Measurements from ENCODE around the gene FTL. TPM values are rescaled to one million over a fixed set of nuclear protein-coding genes. Genes with fewer than 3 reads are reported as not detected.

Gene FTL
- total RNA-seq, 3 donors from 2014 or later: 1,659 to 1,792 (median 1,691) TPM

DNA sequence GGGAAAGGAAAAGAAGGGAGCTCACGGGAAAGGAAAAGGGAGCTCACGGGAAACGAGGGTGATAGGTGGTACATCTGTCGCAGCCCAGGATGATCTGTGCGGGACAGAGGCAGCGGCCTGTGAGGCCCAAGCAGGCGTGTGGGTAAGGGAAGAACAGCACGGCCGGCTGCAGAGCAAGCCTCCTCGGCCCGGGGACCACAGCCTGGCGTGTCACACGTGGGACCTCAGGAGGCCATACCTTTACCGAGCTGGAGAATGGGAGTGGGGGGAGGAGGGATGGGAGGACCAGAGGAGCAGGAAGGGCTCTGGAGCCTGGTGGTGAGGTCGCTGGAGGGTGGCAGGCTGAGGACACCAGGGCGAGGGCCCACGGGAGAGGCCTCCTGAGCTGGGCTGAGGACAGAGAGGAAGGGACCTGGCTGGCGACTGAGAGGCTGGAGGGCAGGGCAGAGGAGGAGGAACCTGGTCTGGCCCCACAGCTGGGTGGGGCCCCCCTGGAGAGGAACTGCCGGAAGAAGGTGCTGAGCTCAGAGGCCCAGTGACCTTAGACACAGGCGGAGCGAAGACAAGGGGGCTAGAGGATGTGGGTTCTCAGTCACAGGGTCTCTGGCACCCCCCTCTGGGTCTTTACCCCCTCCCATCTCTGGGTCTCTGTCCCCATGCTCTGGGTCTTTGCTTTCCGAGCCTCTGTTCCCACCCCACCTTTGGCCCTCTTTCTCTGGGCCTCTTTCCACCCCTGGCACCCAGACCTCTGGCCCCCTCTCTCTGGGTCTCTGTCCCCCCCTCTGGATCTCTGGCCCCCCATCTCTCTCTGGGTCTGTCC lies 2.9 kb upstream of the FTL start:
- intact Hi-C loops (cut with DNase I, micrococcal nuclease): loop anchor here in 1 of 2 donors (10.0 kb wide), 1 partner anchor 87 kb away; the partner anchor contains the start of gene PPP1R15A
- TF ChIP-seq, protein P1, sequence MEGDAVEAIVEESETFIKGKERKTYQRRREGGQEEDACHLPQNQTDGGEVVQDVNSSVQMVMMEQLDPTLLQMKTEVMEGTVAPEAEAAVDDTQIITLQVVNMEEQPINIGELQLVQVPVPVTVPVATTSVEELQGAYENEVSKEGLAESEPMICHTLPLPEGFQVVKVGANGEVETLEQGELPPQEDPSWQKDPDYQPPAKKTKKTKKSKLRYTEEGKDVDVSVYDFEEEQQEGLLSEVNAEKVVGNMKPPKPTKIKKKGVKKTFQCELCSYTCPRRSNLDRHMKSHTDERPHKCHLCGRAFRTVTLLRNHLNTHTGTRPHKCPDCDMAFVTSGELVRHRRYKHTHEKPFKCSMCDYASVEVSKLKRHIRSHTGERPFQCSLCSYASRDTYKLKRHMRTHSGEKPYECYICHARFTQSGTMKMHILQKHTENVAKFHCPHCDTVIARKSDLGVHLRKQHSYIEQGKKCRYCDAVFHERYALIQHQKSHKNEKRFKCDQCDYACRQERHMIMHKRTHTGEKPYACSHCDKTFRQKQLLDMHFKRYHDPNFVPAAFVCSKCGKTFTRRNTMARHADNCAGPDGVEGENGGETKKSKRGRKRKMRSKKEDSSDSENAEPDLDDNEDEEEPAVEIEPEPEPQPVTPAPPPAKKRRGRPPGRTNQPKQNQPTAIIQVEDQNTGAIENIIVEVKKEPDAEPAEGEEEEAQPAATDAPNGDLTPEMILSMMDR (IDR thresholded peaks at IDR 0.05): no peak
- Histone ChIP-seq H3K4me1 (ENCODE audit: low read depth) (peaks cover 47% of the 10 kb centered on the region), H3K36me3 (ENCODE audit: low read depth) (no peaks in the 10 kb centered on the region), H3K4me3 (no peak overlapping the region), H3K9me3 (no peaks in the 10 kb centered on the region)
- peak; percentile 86 to 94 (median 90) for DNase-seq
- peak; percentile 73 for ATAC-seq

- Histone ChIP-seq H3K4me3 (no peak overlapping the region), H3K36me3 (ENCODE audit: low read depth) (no peaks in the 10 kb centered on the region), H3K4me1 (ENCODE audit: low read depth) (peaks cover 49% of the 10 kb centered on the region), H3K9me3 (no peaks in the 10 kb centered on the region)
- TF ChIP-seq, protein P1 (IDR thresholded peaks at IDR 0.05): no peak
- DNase-seq (peak in 1 of 3 donors; percentile 38), ATAC-seq (no peak)
- intact Hi-C loops (cut with DNase I, micrococcal nuclease): loop anchor here in 1 of 2 donors (10.0 kb wide), 1 partner anchor 88 kb away; the partner anchor contains the start of gene PPP1R15A
Measured at GRCh38 chr19:48962849-48963165, 2.3 kb upstream of the FTL start.

DNA sequence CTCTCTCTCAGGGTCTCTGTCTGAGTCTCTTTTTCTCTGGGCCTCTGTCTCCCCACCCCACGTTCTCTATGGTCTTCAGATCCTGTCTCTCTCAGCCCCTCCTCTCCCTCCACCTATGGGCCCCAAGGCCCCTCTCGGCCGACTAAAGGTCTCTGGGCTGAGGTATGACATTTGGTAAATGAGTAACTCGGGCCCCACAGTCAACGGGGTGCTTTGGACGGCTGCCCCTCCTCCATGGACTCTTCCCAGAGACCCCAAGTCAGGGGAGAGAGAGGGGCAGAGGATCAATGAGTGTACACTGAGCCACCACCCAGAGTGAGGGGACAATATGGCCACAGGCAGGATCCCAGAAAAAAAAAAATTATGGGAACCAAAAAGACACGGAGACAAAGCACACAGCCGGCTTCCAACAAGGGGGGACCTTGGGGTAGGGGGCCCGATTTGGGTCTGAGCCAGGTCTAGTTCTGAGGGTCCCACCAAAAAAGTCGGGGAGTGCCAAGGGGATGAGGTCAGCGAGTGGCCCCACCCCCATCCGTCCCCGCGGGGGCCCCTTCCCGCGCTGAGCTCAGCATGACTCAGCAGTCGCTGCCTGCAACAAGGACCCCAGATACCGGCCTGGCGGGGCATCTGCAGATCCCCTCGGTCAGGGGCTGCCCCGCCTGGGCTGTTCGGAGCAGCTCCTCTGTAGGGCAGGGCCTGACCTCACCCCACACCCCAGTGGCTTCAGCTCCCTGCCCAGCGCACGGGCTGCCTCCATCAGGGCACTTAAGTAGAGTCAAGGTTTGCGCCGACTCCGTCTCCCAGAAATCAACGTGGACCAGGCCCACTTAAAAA lies 1.5 kb upstream of the FTL start:
- intact Hi-C loops (cut with DNase I, micrococcal nuclease): loop anchor here in 1 of 2 donors (10.0 kb wide), 1 partner anchor 89 kb away; the partner anchor contains the start of gene PPP1R15A
- DNase-seq (peak; percentile 83 to 92 (median 88)), ATAC-seq (peak; percentile 32)
- H3K4me1 ChIP-seq (ENCODE audit: low read depth): peaks cover 49% of the 10 kb centered on the region
- no peaks in the 10 kb centered on the region for H3K9me3 ChIP-seq
- TF ChIP-seq, protein P1 (IDR thresholded peaks at IDR 0.05): no peak
- no peaks in the 10 kb centered on the region for H3K36me3 ChIP-seq (ENCODE audit: low read depth)
- no peak overlapping the region for H3K4me3 ChIP-seq

DNA sequence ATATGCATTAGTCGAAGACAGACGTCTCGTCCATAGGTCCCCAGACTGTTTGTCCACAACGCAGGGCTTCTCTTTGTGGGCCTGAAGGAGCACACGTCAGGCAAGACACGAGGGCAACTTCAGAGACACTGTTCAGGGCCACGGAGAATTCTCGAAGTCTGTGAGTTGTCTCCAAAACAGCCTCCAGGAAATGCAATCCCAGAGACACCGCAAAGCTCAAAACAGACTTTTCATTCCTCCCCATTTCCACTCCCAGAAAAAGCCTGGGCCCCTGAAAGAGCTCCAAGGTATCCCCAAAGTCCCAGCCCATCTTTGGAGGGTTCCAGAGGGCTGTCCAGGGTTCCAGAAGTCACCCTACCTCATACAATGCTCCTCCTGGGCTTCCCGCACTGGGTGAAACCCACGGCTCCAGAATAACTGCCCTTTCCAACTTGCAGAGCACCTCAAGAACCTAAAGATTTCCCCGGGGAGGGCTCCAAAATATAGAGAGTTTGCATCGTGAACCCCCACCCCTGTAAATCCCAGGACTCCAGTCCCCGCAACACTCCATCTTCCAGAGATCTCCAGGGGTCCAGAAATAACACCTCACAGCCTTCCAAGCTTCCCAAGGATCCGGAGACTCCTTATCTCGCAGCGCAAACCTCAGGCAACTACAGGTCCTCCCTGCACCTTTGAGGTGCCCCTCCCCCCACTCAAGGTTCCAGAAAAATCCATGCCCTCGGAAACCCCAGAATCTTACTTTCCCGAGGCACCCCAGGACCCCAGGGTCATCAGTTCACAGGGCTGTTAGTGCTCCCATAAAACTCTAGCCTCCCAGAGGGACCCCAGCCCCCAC lies 687 bp upstream of the FTL start:
- intact Hi-C loops (cut with DNase I, micrococcal nuclease): loop anchor here in 1 of 2 donors (10.0 kb wide), 1 partner anchor 90 kb away; the partner anchor contains the start of gene PPP1R15A
- H3K36me3 ChIP-seq (ENCODE audit: low read depth): no peaks in the 10 kb centered on the region
- H3K9me3 ChIP-seq: no peaks in the 10 kb centered on the region
- H3K4me3 ChIP-seq: peak overlapping the region; percentile 81
- DNase-seq (peak in 2 of 3 donors; percentile 48 to 69), ATAC-seq (no peak)
- peaks cover 49% of the 10 kb centered on the region for H3K4me1 ChIP-seq (ENCODE audit: low read depth)
- TF ChIP-seq, protein P1 (IDR thresholded peaks at IDR 0.05): no peak

Data from mucosa of descending colon (tissue), 3 donors.